NCI-H82 (cell line): ENCODE results near the gene A3GALT2.
A peak's percentile ranks its signal among the peaks of the same experiment; 100 is the strongest.
"Not testable (repeated sequence)": the region's sequence is repeated elsewhere in the genome, so short reads cannot be mapped to it uniquely, and the experiment has no call there.

Experiments used
- DNase-seq: peaks from one replicate; lab custom pipeline; 2025; lab: John Stamatoyannopoulos, UW

Gene A3GALT2

GRCh38 chr1:33312413-33312749, 8.5 kb downstream of the A3GALT2 start:
- DNase-seq, result no peak

DNA sequence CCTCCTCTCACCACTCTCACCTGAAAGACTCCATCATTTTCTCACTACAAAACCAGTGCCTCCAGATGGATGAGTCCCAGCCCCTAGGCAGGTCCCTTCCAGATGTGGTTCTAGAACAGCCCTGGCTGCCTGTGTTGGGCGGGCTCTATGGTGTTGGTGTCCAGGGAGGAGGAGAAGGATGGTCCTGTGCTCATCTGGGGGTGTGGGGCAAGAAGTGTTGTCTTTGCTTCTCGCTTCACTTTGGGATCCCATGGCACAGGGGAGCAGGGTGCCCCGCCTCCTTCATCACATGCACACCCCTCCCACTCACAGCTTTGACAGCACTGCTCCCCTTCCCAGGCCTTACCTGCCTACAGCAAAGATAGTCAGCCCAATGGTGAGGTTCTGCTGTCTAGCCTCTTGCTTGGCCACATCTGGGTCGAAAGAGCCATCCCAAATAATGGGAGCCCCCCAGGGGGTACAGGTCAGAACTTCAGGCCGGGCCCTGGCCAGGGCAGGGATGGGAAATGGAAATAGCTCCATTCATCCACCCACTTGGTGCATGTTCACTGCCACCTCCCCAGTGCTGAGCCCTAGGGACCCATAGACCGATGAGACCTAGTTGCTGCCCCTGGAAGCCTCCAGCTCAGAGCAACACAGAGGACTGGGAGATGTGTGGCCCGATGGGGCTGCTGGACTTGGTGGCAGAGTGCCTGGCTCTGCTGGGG, 9.0 kb downstream of the A3GALT2 start:
- DNase-seq, result no peak

DNA sequence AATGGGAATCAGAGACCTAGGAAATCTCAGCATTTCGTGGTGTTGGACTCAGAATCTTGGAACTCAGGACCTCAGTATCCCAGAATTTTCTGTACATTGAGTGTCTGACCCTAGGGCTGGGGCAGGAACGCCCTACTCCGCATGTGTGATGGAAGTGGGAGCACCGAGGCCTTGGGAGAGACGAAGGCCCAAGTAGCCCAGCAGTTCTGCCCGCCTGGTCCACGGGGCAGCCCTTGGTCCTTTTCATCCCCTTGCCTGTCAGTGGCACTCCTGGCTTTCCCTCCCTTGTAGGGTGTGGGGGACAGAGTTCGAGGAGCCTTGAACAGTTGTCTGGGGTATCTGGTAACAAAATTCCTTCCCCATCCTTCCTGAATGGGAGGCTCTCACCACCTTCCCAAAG, 10.2 kb downstream of the A3GALT2 start:
- no peak for DNase-seq

DNA sequence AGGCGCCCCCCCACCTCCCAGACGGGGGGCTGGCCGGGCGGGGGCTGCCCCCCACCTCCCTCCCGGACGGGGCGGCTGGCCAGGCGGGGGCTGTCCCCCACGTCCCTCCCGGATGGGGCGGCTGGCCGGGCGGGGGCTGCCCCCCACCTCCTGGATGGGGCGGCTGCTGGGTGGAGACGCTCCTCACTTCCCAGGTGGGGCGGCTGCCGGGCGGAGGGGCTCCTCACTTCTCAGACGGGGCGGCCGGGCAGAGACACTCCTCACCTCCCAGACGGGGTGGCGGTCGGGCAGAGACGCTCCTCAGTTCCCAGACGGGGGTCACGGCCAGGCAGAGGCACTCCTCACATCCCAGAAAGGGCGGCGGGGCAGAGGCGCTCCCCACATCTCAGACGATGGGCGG, 11.5 kb downstream of the A3GALT2 start:
- not testable (repeated sequence) for DNase-seq

DNA sequence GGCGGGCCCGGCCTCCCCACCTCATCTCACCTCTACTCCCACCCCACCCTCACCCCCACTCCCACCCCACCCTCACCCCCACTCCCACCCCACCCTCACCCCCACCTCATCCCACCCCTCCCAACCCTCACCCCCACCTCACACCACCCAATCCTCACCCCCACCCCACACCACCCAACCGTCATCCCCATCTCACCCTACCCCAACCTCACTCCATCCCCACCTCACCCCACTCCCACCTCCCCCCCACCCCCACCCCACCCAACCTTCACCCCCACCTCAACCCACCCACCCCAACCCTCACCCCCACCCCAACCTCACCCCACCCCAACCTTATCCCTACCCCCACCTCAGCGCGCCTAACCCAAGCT, 13.4 kb downstream of the A3GALT2 start:
- no peak for DNase-seq

GRCh38 chr1:33306653-33307493, 14.0 kb downstream of the A3GALT2 start:
- DNase-seq, result no peak

DNA sequence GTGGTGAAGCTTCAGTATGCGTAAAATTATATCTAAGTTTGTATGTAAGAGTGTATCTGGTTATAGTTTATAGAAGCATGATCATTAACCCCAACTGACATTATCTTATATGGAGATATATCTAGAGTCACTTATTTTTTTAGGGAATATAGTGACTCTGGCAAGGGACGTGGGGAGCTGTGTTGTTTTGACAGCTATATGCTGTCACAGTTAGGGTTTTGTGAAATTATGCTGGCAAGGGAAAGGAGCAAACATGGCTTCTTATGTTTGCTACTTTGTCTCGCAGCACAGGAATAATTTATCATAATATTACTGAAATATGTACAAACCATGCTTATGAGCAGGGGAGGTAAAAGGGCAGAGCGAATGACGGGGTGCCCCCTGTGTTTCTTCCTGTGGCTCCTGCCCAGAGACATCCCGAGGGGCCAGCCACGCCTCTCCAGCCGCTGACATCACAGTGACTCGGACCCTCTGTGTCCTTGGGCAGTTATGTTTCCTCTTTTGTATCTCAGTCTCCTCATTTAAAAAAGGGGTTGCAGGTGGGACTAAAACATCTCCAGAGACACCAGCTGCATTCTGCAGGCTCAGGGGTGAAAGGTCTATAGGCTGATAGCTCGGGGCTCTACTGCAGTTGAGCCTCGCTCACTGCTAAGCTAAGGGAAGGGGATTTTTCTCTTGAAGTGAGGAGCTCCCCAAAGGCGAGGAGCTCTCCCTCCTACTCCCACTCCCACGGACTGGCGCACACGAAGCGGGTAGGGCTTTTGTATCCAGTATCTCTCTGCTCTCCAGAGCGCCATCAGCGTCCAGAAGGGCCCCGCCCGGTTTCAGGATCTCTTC, 14.9 kb downstream of the A3GALT2 start:
- no peak for DNase-seq

- DNase-seq, result no peak
Observed at GRCh38 chr1:33305016-33305415, 15.9 kb downstream of the A3GALT2 start.

DNA sequence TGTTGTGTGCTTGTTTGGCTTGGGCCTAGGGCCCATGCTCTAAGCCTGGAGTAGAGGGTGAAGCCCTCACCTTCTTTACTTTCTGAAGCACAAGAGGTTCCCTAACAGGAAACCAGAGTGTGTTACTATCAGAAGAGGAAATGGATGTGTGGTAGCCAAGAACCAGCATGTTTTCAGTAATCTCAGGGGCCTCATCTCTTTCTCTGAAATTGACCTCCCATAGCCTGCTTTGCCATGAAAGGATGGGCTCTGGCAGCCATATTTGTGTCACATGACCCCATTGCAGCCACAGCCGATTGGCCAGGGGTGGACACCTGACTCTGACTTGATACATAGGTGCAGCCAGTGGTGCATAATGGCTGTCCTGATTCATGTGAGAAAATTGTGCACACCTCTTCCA, 18.6 kb downstream of the A3GALT2 start:
- DNase-seq, result no peak

DNA sequence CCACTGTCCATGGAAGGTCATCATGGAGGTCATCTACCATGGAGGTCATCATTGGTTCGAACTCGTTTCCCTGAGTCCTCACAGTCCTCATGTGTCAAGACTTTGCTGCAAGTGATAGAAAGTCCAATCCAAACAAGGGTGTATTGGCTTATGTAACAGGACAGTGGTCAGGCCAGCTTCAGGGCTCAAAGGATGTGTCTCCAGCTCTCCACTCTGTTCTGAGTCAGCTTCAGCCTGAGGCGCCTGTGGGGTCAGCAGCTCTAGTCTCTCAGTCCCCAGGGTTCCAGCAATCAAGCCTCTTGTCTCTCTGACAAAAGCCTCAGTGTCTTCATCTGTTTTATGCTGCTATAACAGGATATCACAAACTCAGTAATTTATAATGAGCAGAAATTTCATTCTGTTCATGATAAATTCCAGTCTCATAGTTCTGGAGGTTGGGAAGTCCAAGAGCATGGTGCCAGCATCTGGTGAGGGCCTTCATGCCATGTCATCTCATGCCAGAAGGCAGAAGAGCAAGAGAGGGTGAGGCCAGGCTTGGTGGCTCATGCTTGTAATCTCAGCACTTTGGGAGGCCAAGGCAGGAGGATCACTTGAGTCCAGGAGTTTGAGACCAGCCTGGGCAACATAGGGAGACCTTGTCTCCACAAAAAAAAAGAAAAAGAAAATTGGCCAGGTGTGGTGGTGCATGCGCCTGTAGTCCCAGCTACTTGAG, 19.5 kb downstream of the A3GALT2 start:
- no peak for DNase-seq

DNA sequence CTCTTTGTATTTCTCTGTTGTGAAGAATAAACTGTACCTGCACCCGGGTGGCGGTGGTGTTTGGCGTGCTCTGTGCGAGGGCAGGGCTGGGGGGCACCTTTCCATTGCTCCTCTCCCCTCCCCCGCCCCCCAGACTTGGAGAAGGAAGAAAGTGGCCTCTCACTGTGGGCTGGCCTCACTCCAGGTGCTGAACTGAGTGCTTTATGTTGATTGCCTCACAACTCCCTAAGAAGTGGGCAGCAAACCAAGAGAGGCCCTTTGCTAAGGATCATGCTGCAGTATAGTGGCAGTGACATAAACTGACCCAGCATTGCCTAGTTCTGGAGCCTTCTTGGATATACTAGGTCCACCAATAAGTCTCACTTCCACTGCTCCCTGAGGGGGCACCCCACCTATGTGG, 20.2 kb downstream of the A3GALT2 start:
- DNase-seq, result no peak

GRCh38 chr1:33299461-33300155, 21.3 kb downstream of the A3GALT2 start:
- DNase-seq, result no peak

DNA sequence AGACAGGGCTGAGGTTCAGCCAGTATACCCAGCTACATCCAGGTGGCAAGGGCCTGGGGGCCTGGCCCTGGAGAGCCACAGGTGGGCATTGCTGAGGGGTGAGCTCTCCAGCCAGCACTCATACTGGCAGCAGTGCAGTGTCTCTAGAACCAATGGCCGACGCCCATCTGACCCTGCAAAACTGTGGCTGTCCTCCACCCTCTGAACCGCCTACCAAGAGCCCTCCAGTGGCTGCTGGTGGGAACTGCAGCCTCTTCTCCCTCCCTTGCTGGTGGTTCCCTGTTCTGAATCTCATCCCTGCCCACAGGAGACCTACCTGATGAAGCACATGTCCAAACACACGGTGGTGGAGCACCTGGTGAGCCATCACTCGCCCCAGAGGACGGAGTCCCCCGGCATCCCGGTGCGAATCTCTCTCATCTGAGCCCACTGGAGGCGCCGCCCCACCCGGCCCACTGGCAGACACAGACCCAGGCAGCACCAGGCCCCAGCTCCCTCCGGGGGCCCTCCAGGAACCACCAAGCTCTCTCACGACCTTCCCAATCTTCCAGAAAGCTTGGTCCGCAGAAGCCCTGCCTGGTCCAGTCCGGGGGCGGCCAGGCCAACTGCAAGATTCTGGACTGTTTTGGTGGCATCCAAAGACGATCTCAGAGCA, 22.1 kb downstream of the A3GALT2 start:
- DNase-seq, result peak; percentile 88

- DNase-seq, result no peak
Observed at GRCh38 chr1:33297911-33298622, 22.8 kb downstream of the A3GALT2 start.

DNA sequence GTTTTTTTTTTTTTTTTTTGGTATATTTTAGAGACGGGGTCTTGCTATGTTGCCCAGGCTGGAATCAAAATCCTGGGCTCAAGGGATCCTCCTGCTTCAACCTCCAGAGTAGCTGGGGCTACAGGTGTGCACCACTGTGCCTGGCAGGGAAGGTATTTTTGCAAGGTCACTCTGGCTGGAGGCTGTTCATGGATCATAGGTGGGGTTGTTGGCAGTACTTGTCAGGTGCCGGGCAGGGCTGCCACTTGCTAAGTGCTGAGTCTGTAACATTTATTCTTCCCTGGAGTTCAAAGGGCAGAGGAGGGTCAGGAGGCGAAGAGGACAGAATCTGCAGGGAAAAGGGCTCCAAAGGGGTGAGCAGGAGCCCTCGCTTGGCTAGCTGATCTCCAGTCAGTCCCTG, 24.1 kb downstream of the A3GALT2 start:
- DNase-seq, result no peak

DNA sequence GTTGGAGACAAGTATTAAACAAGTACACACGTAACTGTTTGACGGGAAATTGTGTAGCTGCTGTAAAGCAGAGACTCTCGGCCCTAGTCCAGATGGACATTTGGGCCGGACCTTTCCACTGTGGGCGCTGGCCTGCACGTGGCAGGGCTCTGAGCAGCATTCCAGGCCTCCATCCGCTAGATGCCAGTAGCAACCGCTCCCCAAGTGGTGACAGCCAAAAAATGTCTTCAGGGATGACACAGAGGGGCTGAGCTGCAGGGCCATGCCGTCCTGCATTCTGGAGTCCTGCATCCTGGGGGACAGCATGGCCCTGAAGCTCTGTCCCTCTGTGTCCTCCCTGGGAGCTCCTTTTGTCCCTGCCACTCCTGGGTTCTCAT, 24.8 kb downstream of the A3GALT2 start:
- no peak for DNase-seq

DNA sequence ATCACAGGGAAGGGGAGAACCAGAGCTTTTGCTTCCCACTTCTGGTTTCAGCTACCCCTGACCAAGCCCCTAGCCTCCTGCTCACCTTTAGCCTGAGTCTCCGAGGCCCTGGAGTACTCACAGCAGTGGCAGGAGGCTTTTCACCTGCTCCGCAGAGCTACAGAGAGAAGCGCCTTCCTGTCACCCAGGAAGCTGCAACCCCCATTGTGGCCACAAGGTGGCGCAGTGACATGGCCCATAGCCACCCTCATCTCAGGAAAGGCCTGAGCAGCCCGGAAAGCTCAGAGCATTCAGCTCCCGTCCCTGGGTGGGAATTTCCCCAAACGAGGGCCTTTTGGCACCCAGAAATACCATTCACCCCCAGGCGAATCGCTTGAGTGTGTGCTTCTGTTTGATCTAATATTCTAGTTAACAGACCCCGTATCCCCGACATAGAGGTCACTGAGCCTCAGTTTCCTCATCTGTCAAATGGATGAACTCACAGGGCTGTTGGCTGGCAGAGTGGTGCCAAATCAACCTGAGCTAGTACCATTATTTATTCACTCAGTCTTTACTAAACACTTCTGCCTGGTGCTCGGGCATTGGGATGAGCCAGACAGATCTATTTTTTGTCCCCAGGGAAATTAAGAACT, 25.3 kb downstream of the A3GALT2 start:
- DNase-seq, result peak; percentile 95

- no peak for DNase-seq
Observed at GRCh38 chr1:33295023-33295422, 25.9 kb downstream of the A3GALT2 start.

GRCh38 chr1:33294071-33295010, 26.6 kb downstream of the A3GALT2 start:
- no peak for DNase-seq
